Activated T-cell treated with anti-CD3 and anti-CD28 coated beads for 48 hours (primary cell): Measurements from ENCODE around the gene MTERF4.

Source experiments
- DNase-seq: peaks from one replicate; pipeline ENCODE4 v3.0.0-alpha.2; 2020; ENCODE audit warnings: low read depth

The MTERF4 gene

GRCh38 chr2:241050624-241051577 is 51.2 kb downstream of the MTERF4 start:
- DNase-seq: no peak

DNA sequence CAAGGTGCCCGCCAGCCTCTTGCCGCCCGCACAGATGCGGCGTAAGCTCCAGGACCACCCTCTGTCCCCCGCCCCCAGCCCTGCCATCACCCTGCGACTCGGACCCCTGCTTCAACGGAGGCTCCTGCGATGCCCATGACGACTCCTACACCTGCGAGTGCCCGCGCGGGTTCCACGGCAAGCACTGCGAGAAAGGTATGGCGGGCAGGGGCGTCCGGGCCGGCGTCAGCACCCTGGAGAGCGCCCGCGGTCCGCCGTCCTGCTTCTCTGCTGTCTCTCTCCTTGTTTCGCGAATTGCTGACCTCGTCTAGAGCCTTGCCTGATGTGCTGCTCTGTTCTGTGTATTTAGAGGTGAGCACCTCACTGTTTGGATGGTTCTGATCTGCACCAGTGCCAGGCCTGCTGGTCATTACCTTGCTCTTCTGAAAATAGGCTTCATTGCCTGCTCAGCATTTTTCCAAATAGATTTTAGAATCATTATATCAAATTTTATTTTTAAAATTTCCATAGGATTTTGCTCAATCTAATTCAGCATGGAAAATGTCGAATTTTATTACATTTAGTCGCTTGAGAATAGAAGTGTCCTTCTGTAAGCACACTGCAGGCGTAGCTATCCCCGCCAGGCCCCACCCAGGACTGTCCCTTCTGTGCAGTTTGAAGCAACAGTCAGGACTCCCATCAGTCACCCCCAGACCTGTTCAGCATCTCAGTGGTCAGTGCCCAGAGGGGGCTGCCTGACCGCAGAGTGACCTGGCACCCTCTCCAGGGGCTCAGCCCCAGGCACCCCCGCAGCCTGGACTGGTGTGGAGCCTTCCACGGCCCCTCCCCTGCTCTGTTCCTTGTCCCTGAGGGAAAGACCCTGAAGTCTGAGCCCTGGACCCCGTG is 52.1 kb downstream of the MTERF4 start:
- no peak for DNase-seq

DNA sequence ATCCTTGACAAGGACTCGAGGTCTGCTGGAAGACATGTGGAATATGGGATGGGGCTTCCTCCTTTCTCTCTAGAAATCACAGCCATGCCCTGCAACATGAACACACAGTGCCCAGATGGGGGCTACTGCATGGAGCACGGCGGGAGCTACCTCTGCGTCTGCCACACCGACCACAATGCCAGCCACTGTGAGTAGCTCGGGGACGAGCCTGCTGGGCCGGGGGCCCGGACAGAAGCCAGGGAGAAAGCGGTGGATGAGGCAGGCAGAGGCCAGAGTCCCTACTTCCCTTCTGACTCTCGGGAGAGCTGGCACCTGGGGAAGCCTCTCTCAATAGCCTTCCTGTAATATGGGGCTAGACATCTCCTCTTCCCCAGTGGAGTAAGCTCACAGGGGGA is 53.1 kb downstream of the MTERF4 start:
- DNase-seq: no peak

GRCh38 chr2:241048149-241048948 is 53.7 kb downstream of the MTERF4 start:
- no peak for DNase-seq

- no peak for DNase-seq
Measured at GRCh38 chr2:241047253-241048010, 54.7 kb downstream of the MTERF4 start.
